Karpas-422 (cell line): Measurements from ENCODE around the gene SLC1A4. TPM values are rescaled to one million over a fixed set of nuclear protein-coding genes. Genes with fewer than 3 reads are reported as not detected.

Source experiments
- DNase-seq: peaks from one replicate; pipeline ENCODE4 v3.0.0-alpha.2; 2015
- H2AFZ ChIP-seq: fragments of 200-600 bp; sonication (generic); 2 replicates; pipeline ENCODE4 v1.6.1; 2014; ENCODE audit warnings: antibody characterized with exemption, low read length, mixed read lengths
- H3K27ac ChIP-seq: fragments of 200-600 bp; sonication (generic); 2 replicates; pipeline ENCODE4 v1.5.1; 2014; ENCODE audit warnings: mild to moderate bottlenecking, low read length, moderate library complexity
- H3K27me3 ChIP-seq: fragments of 200-600 bp; sonication (generic); 2 replicates; pipeline ENCODE4 v1.6.1; 2014; ENCODE audit warnings: low read length, mixed read lengths
- H3K36me3 ChIP-seq: fragments of 200-600 bp; sonication (generic); 2 replicates; pipeline ENCODE4 v1.6.1; 2014; ENCODE audit warnings: low read length, mixed read lengths; ENCODE audit not compliant: insufficient read depth
- H3K4me1 ChIP-seq: fragments of 200-600 bp; sonication (generic); 2 replicates; pipeline ENCODE4 v1.6.1; 2014; ENCODE audit warnings: mild to moderate bottlenecking, low read length, mixed read lengths
- H3K4me2 ChIP-seq: fragments of 200-600 bp; sonication (generic); 2 replicates; pipeline ENCODE4 v1.6.1; 2014; ENCODE audit warnings: low read length, low read depth, mild to moderate bottlenecking; ENCODE audit not compliant: poor library complexity, severe bottlenecking
- H3K4me3 ChIP-seq: fragments of 200-600 bp; sonication (generic); 2 replicates; pipeline ENCODE4 v1.5.1; 2014; ENCODE audit warnings: mild to moderate bottlenecking, antibody characterized with exemption, low read length, mixed read lengths
- H3K79me2 ChIP-seq: fragments of 200-600 bp; sonication (generic); 2 replicates; pipeline ENCODE4 v1.6.1; 2014; ENCODE audit warnings: mild to moderate bottlenecking, low read length, mixed read lengths
- H3K9ac ChIP-seq: fragments of 200-600 bp; sonication (generic); 2 replicates; pipeline ENCODE4 v1.6.0; 2014; ENCODE audit warnings: low read length
- H3K9me2 ChIP-seq: fragments of 200-600 bp; sonication (generic), shearing (Covaris generic); replicated peaks from 2 replicates; pipeline ENCODE4 v1.6.0; 2014; ENCODE audit warnings: mild to moderate bottlenecking, low read length, moderate library complexity; ENCODE audit not compliant: insufficient read depth
- H3K9me3 ChIP-seq: fragments of 300-700, 200-600 bp; sonication (generic); 2 replicates; pipeline ENCODE4 v1.6.1; 2014; ENCODE audit warnings: low read length, mixed read lengths
- H4K20me1 ChIP-seq: fragments of 200-600 bp; sonication (generic); 2 replicates; pipeline ENCODE4 v1.6.1; 2014; ENCODE audit warnings: mild to moderate bottlenecking, antibody characterized with exemption, low read length, low read depth; ENCODE audit not compliant: insufficient read depth
- total RNA-seq: library from RNA; depleted of rRNA; stranded (reverse); fragments of >200 nt; shearing (Covaris generic); gene quantifications from 2 replicates; pipeline ENCODE4 v1.2.3, GENCODE V29; 2014; ENCODE audit warnings: low replicate concordance; rRNA removed

SLC1A4 gene
- total RNA-seq = 114 and 120 TPM in 2 replicates

DNA sequence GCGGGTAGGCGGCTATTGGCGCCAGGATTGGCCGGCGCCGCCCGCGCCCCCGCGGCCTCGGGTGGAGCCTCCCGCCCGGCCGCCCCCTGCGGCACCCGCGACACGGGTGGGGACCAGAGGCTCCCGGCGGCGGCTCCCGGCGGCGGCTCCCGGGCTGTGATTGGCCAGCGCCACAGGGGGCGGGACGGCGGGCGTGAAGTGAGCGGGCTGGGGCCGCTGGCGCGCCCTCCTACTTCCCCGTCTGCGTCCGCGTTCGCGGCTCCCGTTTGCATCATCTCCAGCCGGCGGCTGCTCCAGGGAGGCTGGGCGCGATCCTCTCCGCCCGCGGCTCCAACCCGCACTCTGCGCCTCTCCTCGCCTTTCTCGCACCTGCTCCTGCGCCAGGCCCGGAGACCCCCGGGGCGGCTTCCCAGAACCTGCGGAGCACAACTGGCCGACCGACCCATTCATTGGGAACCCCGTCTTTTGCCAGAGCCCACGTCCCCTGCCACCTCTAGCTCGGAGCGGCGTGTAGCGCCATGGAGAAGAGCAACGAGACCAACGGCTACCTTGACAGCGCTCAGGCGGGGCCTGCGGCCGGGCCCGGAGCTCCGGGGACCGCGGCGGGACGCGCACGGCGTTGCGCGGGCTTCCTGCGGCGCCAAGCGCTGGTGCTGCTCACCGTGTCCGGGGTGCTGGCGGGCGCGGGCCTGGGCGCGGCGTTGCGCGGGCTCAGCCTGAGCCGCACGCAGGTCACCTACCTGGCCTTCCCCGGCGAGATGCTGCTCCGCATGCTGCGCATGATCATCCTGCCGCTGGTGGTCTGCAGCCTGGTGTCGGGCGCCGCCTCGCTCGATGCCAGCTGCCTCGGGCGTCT lies at the start of gene SLC1A4:
SLC1A4 (plus strand) TSS at position 274 of the 856 bp plus-strand sequence; CDS start at position 519, 245 bp downstream.
- peaks cover 26% of the 10 kb centered on the region for H3K36me3 ChIP-seq
- peak within 1 kb of the TSS; percentile 85 for H3K4me3 ChIP-seq
- peaks cover 56% of the 10 kb centered on the region for H3K79me2 ChIP-seq
- H3K4me2 ChIP-seq = peak within 1 kb of the TSS; percentile 81
- H3K9me2 ChIP-seq = no peaks in the 10 kb centered on the region
- peak; percentile 96 for DNase-seq
- no peaks in the 10 kb centered on the region for H3K9me3 ChIP-seq
- H3K27ac ChIP-seq = peak within 1 kb of the TSS; percentile 90
- no peaks in the 10 kb centered on the region for H3K27me3 ChIP-seq
- 0 out of 2 replicates have a peak within 1 kb of the TSS, but pooled peaks have one; percentile 6 for H2AFZ ChIP-seq
- H4K20me1 ChIP-seq = peaks cover 34% of the 10 kb centered on the region
- peaks cover 65% of the 10 kb centered on the region for H3K4me1 ChIP-seq
- H3K9ac ChIP-seq = peak within 1 kb of the TSS; percentile 98

- H3K4me1 ChIP-seq = peaks cover 35% of the 10 kb centered on the region
- no peaks in the 10 kb centered on the region for H3K79me2 ChIP-seq
- no peak overlapping the region for H3K9ac ChIP-seq
- no peaks in the 10 kb centered on the region for H4K20me1 ChIP-seq
- H3K36me3 ChIP-seq = no peaks in the 10 kb centered on the region
- no peaks in the 10 kb centered on the region for H3K27me3 ChIP-seq
- H3K9me3 ChIP-seq = peaks cover under 1% of the 10 kb centered on the region
- no peak for DNase-seq
- no peak overlapping the region for H2AFZ ChIP-seq
- H3K4me3 ChIP-seq = no peak overlapping the region
- no peak overlapping the region for H3K27ac ChIP-seq
- no peak overlapping the region for H3K4me2 ChIP-seq
- no peaks in the 10 kb centered on the region for H3K9me2 ChIP-seq
These were observed 48.1 kb upstream of the SLC1A4 start for GRCh38 chr2:64941143-64941542.

- H3K36me3 ChIP-seq = no peaks in the 10 kb centered on the region
- H3K9ac ChIP-seq = no peak overlapping the region
- no peak overlapping the region for H2AFZ ChIP-seq
- H3K9me2 ChIP-seq = no peaks in the 10 kb centered on the region
- DNase-seq = no peak
- H3K79me2 ChIP-seq = no peaks in the 10 kb centered on the region
- peaks cover 40% of the 10 kb centered on the region for H3K4me1 ChIP-seq
- no peak overlapping the region for H3K4me3 ChIP-seq
- no peak overlapping the region for H3K27ac ChIP-seq
- H3K4me2 ChIP-seq = no peak overlapping the region
- H4K20me1 ChIP-seq = no peaks in the 10 kb centered on the region
- no peaks in the 10 kb centered on the region for H3K27me3 ChIP-seq
- no peaks in the 10 kb centered on the region for H3K9me3 ChIP-seq
These were observed 47.4 kb upstream of the SLC1A4 start for GRCh38 chr2:64941801-64942200.

DNA sequence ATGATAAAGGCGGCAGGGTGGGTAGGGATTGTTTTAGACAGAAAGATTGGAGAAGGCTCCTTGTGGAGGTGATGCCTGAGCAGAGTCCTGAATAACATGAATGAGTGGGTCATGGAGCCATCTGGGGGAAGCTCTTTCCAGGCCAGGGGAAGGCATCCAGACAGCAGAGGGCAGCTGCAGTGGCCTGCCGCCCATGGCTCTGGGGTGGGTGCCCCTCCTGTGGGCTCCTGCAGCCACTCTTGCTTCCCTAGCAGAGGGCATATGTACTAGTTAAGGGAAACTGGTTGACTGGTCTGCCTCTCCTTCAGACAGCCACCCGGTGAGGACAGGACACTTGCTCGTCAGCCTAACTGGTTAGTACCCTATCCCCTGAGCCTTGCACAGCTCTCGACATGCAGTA lies 46.5 kb upstream of the SLC1A4 start:
- H3K4me1 ChIP-seq = peaks cover 31% of the 10 kb centered on the region

DNA sequence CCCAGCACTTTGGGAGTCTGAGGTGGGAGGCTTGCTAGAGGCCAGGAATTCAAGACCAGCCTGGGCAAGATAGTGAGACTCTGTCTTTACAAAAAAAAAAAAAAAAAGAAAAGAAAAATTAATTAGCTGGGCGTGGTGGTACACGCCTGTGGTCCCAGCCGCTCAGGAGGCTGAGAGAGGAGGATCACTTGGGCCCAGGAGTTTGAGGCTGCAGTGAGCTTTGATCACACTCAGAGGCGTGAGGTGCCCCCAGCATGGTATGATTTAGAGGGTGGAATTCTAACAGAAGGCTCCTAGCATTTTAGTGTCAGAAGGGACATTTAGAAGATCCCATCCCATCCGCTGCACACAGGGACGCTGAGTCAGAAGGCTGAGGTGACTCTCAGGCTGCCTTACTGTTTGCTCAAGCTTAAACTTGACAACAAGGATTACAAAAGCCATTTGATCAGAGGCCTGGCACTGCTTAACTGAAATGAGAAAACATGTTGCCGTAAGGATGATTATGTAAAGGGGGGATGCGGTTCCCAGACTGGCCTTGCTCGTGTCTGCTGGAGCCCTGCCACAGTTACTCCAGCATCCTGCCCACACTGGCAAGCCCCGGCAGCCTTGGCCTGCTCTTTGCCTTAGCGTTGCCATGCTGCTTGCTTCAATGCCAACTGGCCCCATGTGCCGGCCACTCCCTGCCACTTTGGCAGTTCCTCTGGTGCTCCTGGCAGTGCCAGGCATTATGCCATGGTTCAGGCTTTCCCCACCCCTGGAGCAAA lies 45.6 kb upstream of the SLC1A4 start:
- no peak overlapping the region for H3K4me2 ChIP-seq
- H3K4me1 ChIP-seq = peaks cover 22% of the 10 kb centered on the region

More for the DNA sequence above, 46.5 kb upstream of the SLC1A4 start:
- Histone ChIP-seq H4K20me1 (no peaks in the 10 kb centered on the region), H3K4me3 (no peak overlapping the region), H3K4me2 (no peak overlapping the region), H3K27ac (no peak overlapping the region), H3K9ac (no peak overlapping the region), H3K9me2 (no peaks in the 10 kb centered on the region), H3K9me3 (no peaks in the 10 kb centered on the region), H2AFZ (no peak overlapping the region), H3K79me2 (no peaks in the 10 kb centered on the region), H3K36me3 (no peaks in the 10 kb centered on the region), H3K27me3 (no peaks in the 10 kb centered on the region)
- DNase-seq = no peak

DNA sequence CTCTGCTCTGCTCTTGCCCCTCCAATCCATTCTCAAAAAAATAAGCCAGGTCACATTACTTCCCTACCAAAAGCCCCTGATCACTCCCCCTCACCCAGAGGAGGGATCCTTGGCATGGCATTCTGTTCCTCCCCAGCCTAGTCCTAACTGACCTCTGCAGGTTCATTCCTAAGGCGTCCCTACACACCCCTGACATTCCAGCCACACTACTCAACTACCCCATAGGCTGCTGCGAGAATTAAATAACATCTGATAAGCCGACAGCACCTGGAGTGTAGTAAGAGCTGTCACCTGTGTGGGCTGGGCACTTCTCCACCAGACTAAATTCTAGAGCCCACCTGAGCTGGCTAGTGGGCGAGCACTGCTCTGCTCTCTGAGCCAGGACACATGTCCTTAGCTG lies 44.7 kb upstream of the SLC1A4 start:
- DNase-seq = no peak
- no peaks in the 10 kb centered on the region for H3K27me3 ChIP-seq
- H3K27ac ChIP-seq = no peak overlapping the region
- no peak overlapping the region for H2AFZ ChIP-seq
- H3K36me3 ChIP-seq = no peaks in the 10 kb centered on the region
- H4K20me1 ChIP-seq = no peaks in the 10 kb centered on the region
- no peaks in the 10 kb centered on the region for H3K9me2 ChIP-seq
- no peak overlapping the region for H3K4me3 ChIP-seq
- H3K4me2 ChIP-seq = no peak overlapping the region
- H3K4me1 ChIP-seq = peaks cover 13% of the 10 kb centered on the region
- no peaks in the 10 kb centered on the region for H3K9me3 ChIP-seq
- H3K79me2 ChIP-seq = no peaks in the 10 kb centered on the region
- H3K9ac ChIP-seq = no peak overlapping the region

More for the DNA sequence above, 45.6 kb upstream of the SLC1A4 start:
- no peak overlapping the region for H3K9ac ChIP-seq
- H3K9me2 ChIP-seq = no peaks in the 10 kb centered on the region
- no peaks in the 10 kb centered on the region for H3K9me3 ChIP-seq
- H3K27ac ChIP-seq = no peak overlapping the region
- H3K79me2 ChIP-seq = no peaks in the 10 kb centered on the region
- no peaks in the 10 kb centered on the region for H3K27me3 ChIP-seq
- H3K36me3 ChIP-seq = no peaks in the 10 kb centered on the region
- H2AFZ ChIP-seq = no peak overlapping the region
- no peaks in the 10 kb centered on the region for H4K20me1 ChIP-seq
- no peak overlapping the region for H3K4me3 ChIP-seq
- no peak for DNase-seq

DNA sequence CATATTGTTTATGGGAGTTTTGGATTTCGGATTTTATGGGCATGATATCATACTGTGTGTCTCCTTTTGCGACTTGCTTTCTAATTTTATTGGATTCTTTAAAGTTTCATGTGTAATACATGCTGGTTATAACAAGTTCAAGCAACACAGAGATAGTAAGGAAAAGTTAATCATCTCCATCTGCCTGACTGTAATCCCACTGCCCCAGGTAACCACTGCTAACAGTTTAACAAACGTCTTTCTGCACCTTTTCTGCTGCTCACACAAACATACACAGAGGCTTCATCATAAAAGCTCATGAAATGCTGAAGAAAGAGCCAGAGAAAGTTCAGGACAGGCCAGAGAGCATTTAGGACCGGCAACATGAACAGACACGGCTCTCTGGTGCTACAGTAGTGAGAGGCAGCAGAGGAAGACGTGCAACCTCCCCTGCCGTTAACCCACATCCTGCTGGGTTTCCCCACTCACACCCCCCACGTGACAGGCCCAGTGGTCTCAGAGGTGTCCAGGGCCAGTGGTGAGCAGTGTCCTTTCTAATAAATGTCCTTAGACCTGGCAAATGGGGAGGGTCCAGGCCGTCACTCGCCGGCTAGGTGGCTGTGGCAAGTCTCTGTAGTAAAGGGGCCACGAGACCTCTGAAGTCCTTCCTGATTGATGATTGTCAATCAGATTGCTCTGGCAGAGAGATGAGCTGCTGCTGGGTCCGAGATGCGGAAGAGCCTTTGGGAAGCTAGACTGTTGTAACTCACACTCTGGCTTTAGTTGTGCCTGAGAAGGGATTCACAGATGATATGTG lies 43.0 kb upstream of the SLC1A4 start:
- Histone ChIP-seq H3K79me2 (no peaks in the 10 kb centered on the region), H3K4me3 (no peak overlapping the region; the same call in 1 of the 2 replicates), H3K4me1 (peaks cover 18% of the 10 kb centered on the region), H3K9me2 (no peaks in the 10 kb centered on the region), H2AFZ (peak overlapping the region; percentile 80), H3K27ac (no peak overlapping the region), H4K20me1 (no peaks in the 10 kb centered on the region), H3K9ac (peak overlapping the region; percentile 34), H3K4me2 (peak overlapping the region; percentile 12), H3K27me3 (no peaks in the 10 kb centered on the region), H3K36me3 (no peaks in the 10 kb centered on the region), H3K9me3 (no peaks in the 10 kb centered on the region)
- no peak for DNase-seq
